Panc1 (cell line): ENCODE measurements around the gene INPP5E. TPM values are rescaled to one million over a fixed set of nuclear protein-coding genes. Genes with fewer than 3 reads are reported as not detected.

ENCODE experiments used
- ATAC-seq: fragments of 200-7000 bp; cut with Tn5 transposase; 2 replicates; pipeline ENCODE4 v1.9.1; 2020; ENCODE audit warnings: mild to moderate bottlenecking, moderate library complexity
- BruUV-seq: library from RNA; stranded (reverse); fragments of 400-500 nt; replicated peaks from 2 replicates; lab custom pipeline; 2021; lab: Mats Ljungman, UMichigan
- CTCF ChIA-PET: fragments of 300-600 bp; sonication (Branson Sonifier 250); formaldehyde crosslinking; loops from one replicate; lab custom pipeline; 2022; ENCODE audit warnings: antibody characterized with exemption; lab: Charles Lee
- POLR2A ChIA-PET: fragments of 300-600 bp; sonication (Branson Sonifier 250); formaldehyde crosslinking; loops from one replicate; lab custom pipeline; 2022; ENCODE audit warnings: antibody characterized with exemption; lab: Charles Lee
- DNase-seq: peaks from one replicate; pipeline ENCODE4 v3.0.0-alpha.2; 2010; ENCODE audit warnings: low read depth, low spot score
- H3K27ac ChIP-seq: 2 replicates; pipeline ENCODE4 v1.5.1; 2011; ENCODE audit warnings: mild to moderate bottlenecking, low read length, inconsistent platforms
- H3K27me3 ChIP-seq: fragments of 200-500 bp; sonication (Bioruptor generic); 2 replicates; pipeline ENCODE4 v1.6.0; 2014; ENCODE audit warnings: low read length, inconsistent platforms; ENCODE audit not compliant: control insufficient read depth, insufficient read depth
- H3K36me3 ChIP-seq: fragments of 200-500 bp; sonication (Bioruptor generic); 2 replicates; pipeline ENCODE4 v1.5.1; 2014; ENCODE audit warnings: inconsistent platforms, mild to moderate bottlenecking, low read length, moderate library complexity; ENCODE audit not compliant: control insufficient read depth, insufficient read depth
- H3K4me1 ChIP-seq: 2 replicates; pipeline ENCODE4 v1.5.1; 2011; ENCODE audit warnings: inconsistent platforms, mild to moderate bottlenecking, low read length, moderate library complexity; ENCODE audit not compliant: control insufficient read depth, insufficient read depth
- H3K4me3 ChIP-seq, 2 experiments: 2 replicates each; pipeline ENCODE4 v1.5.1; 2011 to 2012; ENCODE audit warnings: low read depth in 2 of 2, low read length in 2 of 2, mild to moderate bottlenecking in 2 of 2, inconsistent platforms in 1 of 2, moderate library complexity in 1 of 2
- H3K9me3 ChIP-seq: fragments of 200-500 bp; sonication (Bioruptor generic); 2 replicates; pipeline ENCODE4 v1.5.1; 2014; ENCODE audit warnings: low read depth, mild to moderate bottlenecking, inconsistent platforms, low read length, moderate library complexity; ENCODE audit not compliant: control insufficient read depth, insufficient read depth
- CTCF ChIP-seq: fragments of 450-650 bp; IDR thresholded peaks from 2 replicates; pipeline ENCODE4 v1.5.1; 2017; ENCODE audit warnings: mild to moderate bottlenecking
- POLR2AphosphoS5 ChIP-seq: IDR thresholded peaks from 2 replicates; pipeline ENCODE4 v1.6.1; 2012; ENCODE audit warnings: mild to moderate bottlenecking, low read depth, low read length, moderate library complexity
- SIN3A ChIP-seq: IDR thresholded peaks from 2 replicates; pipeline ENCODE4 v1.6.1; 2012; ENCODE audit warnings: low read depth, mild to moderate bottlenecking, low read length, moderate library complexity, borderline replicate concordance; ENCODE audit not compliant: insufficient read depth
- TCF7L2 ChIP-seq: IDR thresholded peaks from 2 replicates; pipeline ENCODE4 v1.6.1; 2011; ENCODE audit warnings: mild to moderate bottlenecking, low read depth, low read length, inconsistent platforms
- in situ Hi-C: cut with HindIII; loops from 2 replicates; pipeline ENCODE4 v1.10.0; 2016; ENCODE audit warnings: low sequenced_read_pairs, low pct_unique_long_range_greater_than_20kb
- intact Hi-C: fragments of 100-400 bp; cut with micrococcal nuclease; formaldehyde crosslinking; loops from one replicate; pipeline ENCODE4 v1.10.0; 2022; ENCODE audit not compliant: unreplicated experiment
- total RNA-seq: library from RNA; stranded (reverse); gene quantifications from one replicate; pipeline ENCODE4 v1.2.1, GENCODE V29; 2021; ENCODE audit not compliant: unreplicated experiment
- TF ChIP-seq, protein P1 (sequence below), 2 experiments: IDR thresholded peaks; 2 replicates each; pipeline ENCODE4 v1.6.1; 2011 to 2012; ENCODE audit warnings: low read depth in 2 of 2, control low read depth in 1 of 2, low read length in 1 of 2, mild to moderate bottlenecking in 1 of 2, moderate library complexity in 1 of 2; ENCODE audit not compliant: insufficient read depth in 1 of 2

The INPP5E gene
- total RNA-seq, 1 experiment from 2014 or later, result 14.1 TPM

DNA sequence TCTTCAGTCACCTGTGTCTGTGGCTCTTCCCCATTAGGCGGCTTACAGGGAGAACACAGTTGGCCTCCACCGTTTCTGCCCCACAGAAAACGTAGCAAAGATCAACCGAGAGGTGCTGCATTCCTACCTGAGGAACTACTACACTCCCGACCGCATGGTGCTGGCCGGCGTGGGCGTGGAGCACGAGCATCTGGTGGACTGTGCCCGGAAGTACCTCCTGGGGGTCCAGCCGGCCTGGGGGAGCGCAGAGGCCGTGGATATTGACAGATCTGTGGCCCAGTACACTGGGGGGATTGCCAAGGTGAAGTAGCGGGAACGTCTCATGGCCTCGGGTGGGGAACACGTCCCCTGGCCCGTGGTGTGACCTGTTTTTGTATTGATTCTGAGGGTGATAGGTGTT, 22.7 kb downstream of the INPP5E start:
- Histone ChIP-seq H3K9me3 (no peaks in the 10 kb centered on the region), H3K4me3 (no peak overlapping the region), H3K27ac (no peak overlapping the region), H3K4me1 (peaks cover 2% of the 10 kb centered on the region; the same call in 1 of the 2 replicates), H3K27me3 (no peaks in the 10 kb centered on the region), H3K36me3 (peaks cover 6% of the 10 kb centered on the region)
- no peak for TF ChIP-seq CTCF
- no peak for TF ChIP-seq POLR2AphosphoS5
- no peak for TF ChIP-seq TCF7L2
- no peak for TF ChIP-seq SIN3A
- TF ChIP-seq, protein P1, sequence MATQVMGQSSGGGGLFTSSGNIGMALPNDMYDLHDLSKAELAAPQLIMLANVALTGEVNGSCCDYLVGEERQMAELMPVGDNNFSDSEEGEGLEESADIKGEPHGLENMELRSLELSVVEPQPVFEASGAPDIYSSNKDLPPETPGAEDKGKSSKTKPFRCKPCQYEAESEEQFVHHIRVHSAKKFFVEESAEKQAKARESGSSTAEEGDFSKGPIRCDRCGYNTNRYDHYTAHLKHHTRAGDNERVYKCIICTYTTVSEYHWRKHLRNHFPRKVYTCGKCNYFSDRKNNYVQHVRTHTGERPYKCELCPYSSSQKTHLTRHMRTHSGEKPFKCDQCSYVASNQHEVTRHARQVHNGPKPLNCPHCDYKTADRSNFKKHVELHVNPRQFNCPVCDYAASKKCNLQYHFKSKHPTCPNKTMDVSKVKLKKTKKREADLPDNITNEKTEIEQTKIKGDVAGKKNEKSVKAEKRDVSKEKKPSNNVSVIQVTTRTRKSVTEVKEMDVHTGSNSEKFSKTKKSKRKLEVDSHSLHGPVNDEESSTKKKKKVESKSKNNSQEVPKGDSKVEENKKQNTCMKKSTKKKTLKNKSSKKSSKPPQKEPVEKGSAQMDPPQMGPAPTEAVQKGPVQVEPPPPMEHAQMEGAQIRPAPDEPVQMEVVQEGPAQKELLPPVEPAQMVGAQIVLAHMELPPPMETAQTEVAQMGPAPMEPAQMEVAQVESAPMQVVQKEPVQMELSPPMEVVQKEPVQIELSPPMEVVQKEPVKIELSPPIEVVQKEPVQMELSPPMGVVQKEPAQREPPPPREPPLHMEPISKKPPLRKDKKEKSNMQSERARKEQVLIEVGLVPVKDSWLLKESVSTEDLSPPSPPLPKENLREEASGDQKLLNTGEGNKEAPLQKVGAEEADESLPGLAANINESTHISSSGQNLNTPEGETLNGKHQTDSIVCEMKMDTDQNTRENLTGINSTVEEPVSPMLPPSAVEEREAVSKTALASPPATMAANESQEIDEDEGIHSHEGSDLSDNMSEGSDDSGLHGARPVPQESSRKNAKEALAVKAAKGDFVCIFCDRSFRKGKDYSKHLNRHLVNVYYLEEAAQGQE (IDR thresholded peaks at IDR 0.05; ENCODE audit: insufficient read depth in 1 of 2, low read depth in 2 of 2, low read length in 1 of 2), result no peak
- no TSS peak for BruUV-seq
- ChIA-PET POLR2A (interaction anchor here (0.5 kb wide), 1 partner anchor 277 kb away, joined by 4 read pairs; no protein-coding TSS in a partner anchor), CTCF (no interaction called here)
- DNase-seq (no peak), ATAC-seq (no peak)
- in situ Hi-C loops, result no loop called here
- intact Hi-C loops, result no loop called here

DNA sequence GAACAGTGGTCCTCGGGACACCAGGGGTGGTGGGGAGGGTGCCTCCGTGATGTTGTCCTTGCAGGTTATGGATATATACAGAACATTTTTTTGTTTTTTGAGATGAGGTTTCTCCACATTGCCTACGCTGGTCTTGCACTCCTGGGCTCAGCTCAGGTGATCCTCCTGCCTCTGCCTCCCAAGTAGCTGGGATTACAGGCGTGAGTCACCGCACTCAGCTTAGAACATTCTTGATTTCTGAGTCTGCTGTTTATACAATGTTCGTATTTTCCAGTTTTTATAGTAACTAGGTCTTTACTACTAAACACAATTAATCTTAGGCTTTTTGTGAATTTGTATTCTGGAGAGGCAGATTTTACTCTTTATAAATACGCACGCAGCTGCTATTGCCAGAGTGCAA, 23.2 kb downstream of the INPP5E start:
- no peaks in the 10 kb centered on the region for H3K27me3 ChIP-seq
- intact Hi-C loops, result no loop called here
- POLR2A ChIA-PET, result no interaction called here
- no peak for ATAC-seq
- TF ChIP-seq CTCF (no peak), TCF7L2 (no peak), SIN3A (no peak), POLR2AphosphoS5 (no peak)
- TF ChIP-seq, protein P1 (IDR thresholded peaks at IDR 0.05; ENCODE audit: insufficient read depth in 1 of 2, low read depth in 2 of 2, low read length in 1 of 2), result no peak
- DNase-seq, result no peak
- H3K9me3 ChIP-seq, result no peaks in the 10 kb centered on the region
- H3K27ac ChIP-seq, result no peak overlapping the region
- no peak overlapping the region for H3K4me3 ChIP-seq
- H3K4me1 ChIP-seq, result peaks cover 4% of the 10 kb centered on the region; the same call in 1 of the 2 replicates
- CTCF ChIA-PET, result no interaction called here
- in situ Hi-C loops, result no loop called here
- BruUV-seq, result no TSS peak
- H3K36me3 ChIP-seq, result peaks cover 6% of the 10 kb centered on the region
